NB4 (cell line): ENCODE data around the gene SMIM29.

Source experiments
- DNase-seq: peaks from one replicate; pipeline ENCODE4 v3.0.0; 2010; ENCODE audit warnings: low read depth
- H3K4me3 ChIP-seq: one replicate; pipeline ENCODE4 v1.5.1; 2011; ENCODE audit warnings: mild to moderate bottlenecking, low read depth, low read length, moderate library complexity
- CTCF ChIP-seq: IDR thresholded peaks from one replicate; pipeline ENCODE4 v1.5.1; 2012; ENCODE audit warnings: low read depth, low read length
- MAX ChIP-seq: IDR thresholded peaks from 2 replicates; pipeline ENCODE4 v1.6.1; 2011; ENCODE audit warnings: low read depth, low read length
- MYC ChIP-seq: IDR thresholded peaks from 2 replicates; pipeline ENCODE4 v1.6.1; 2011; ENCODE audit warnings: low read depth, low read length
- POLR2A ChIP-seq: IDR thresholded peaks from 2 replicates; pipeline ENCODE4 v1.6.1; 2011; ENCODE audit warnings: mild to moderate bottlenecking; ENCODE audit not compliant: insufficient read length; ENCODE audit errors: extremely low read depth

The SMIM29 gene

GRCh38 chr6:34284563-34285447, 36.0 kb upstream of the SMIM29 start:
- no peak overlapping the region for H3K4me3 ChIP-seq
- TF ChIP-seq MYC (peak; percentile 95), MAX (peak; percentile 93), POLR2A (peak; percentile 20), CTCF (no peak)
- DNase-seq = peak; percentile 100

- no peak for DNase-seq
- H3K4me3 ChIP-seq = no peak overlapping the region
- TF ChIP-seq MYC = no peak
- TF ChIP-seq CTCF = no peak
- TF ChIP-seq MAX = no peak
- no peak for TF ChIP-seq POLR2A
Observed at GRCh38 chr6:34281702-34282334, 33.0 kb upstream of the SMIM29 start.

- no peak for DNase-seq
- TF ChIP-seq POLR2A (no peak), CTCF (no peak), MAX (no peak), MYC (no peak)
- H3K4me3 ChIP-seq = no peak overlapping the region
Observed at GRCh38 chr6:34280216-34280615, 31.4 kb upstream of the SMIM29 start.

- no peak overlapping the region for H3K4me3 ChIP-seq
- no peak for TF ChIP-seq POLR2A
- TF ChIP-seq CTCF = no peak
- no peak for TF ChIP-seq MAX
- no peak for DNase-seq
Observed at GRCh38 chr6:34278833-34279232, 30.0 kb upstream of the SMIM29 start.

- H3K4me3 ChIP-seq = no peak overlapping the region
- DNase-seq = no peak
- TF ChIP-seq MYC (no peak), CTCF (no peak), MAX (no peak)
Observed at GRCh38 chr6:34277763-34278112, 28.9 kb upstream of the SMIM29 start.
